LNCAP (cell line): ENCODE results near the gene CHEK2.

Experiments used
- CTCF ChIP-seq: fragments of 450-650 bp; IDR thresholded peaks from 2 replicates; pipeline ENCODE4 v1.5.1; 2017; ENCODE audit warnings: mild to moderate bottlenecking

Gene CHEK2

GRCh38 chr22:28759861-28760560, 18.4 kb upstream of the CHEK2 start:
- no peak for TF ChIP-seq CTCF

- no peak for TF ChIP-seq CTCF
Measured at GRCh38 chr22:28750471-28750881, 8.9 kb upstream of the CHEK2 start.

- TF ChIP-seq CTCF: no peak
Measured at GRCh38 chr22:28743852-28744251, 2.2 kb upstream of the CHEK2 start.

- no peak for TF ChIP-seq CTCF
Measured at GRCh38 chr22:28742562-28742962, 942 bp upstream of the CHEK2 start.

- no peak; the same call in 1 of the 2 replicates for TF ChIP-seq CTCF
Measured at GRCh38 chr22:28741200-28741784, 328 bp downstream of the CHEK2 start.

- TF ChIP-seq CTCF: no peak
Measured at GRCh38 chr22:28737701-28738100, 3.9 kb downstream of the CHEK2 start.

GRCh38 chr22:28736301-28737155, 5.1 kb downstream of the CHEK2 start:
- no peak for TF ChIP-seq CTCF
